NCI-H345 treated with DMSO at 0.1 percent for 48 hours (cell line): ENCODE results near the gene TNFRSF25.
A peak's percentile ranks its signal among the peaks of the same experiment; 100 is the strongest.
"Not testable (repeated sequence)": the region's sequence is repeated elsewhere in the genome, so short reads cannot be mapped to it uniquely, and the experiment has no call there.

Source experiments
- DNase-seq: peaks from one replicate; lab custom pipeline; 2025; ENCODE audit not compliant: unreplicated experiment; lab: John Stamatoyannopoulos, UW

TNFRSF25 gene

GRCh38 chr1:6454856-6455751 lies 10.9 kb downstream of the TNFRSF25 start:
- DNase-seq = no peak

GRCh38 chr1:6453895-6454855 lies 11.8 kb downstream of the TNFRSF25 start:
- DNase-seq = not testable (repeated sequence)

- no peak for DNase-seq
These were observed 15.0 kb downstream of the TNFRSF25 start for GRCh38 chr1:6450943-6451373.

GRCh38 chr1:6450486-6450885 lies 15.5 kb downstream of the TNFRSF25 start:
- not testable (repeated sequence) for DNase-seq

- DNase-seq = no peak
These were observed 15.9 kb downstream of the TNFRSF25 start for GRCh38 chr1:6450005-6450450.

GRCh38 chr1:6448749-6449631 lies 17.0 kb downstream of the TNFRSF25 start:
- no peak for DNase-seq

GRCh38 chr1:6447818-6448748 lies 17.9 kb downstream of the TNFRSF25 start:
- DNase-seq = peak; percentile 30

- DNase-seq = no peak
These were observed 18.8 kb downstream of the TNFRSF25 start for GRCh38 chr1:6447016-6447817.

GRCh38 chr1:6446665-6447015 lies 19.3 kb downstream of the TNFRSF25 start:
- no peak for DNase-seq

GRCh38 chr1:6445929-6446328 lies 20.0 kb downstream of the TNFRSF25 start:
- DNase-seq = not testable (repeated sequence)

- DNase-seq = no peak
These were observed 20.8 kb downstream of the TNFRSF25 start for GRCh38 chr1:6445062-6445763.

GRCh38 chr1:6444377-6444776 lies 21.6 kb downstream of the TNFRSF25 start:
- DNase-seq = no peak

GRCh38 chr1:6443339-6444115 lies 22.4 kb downstream of the TNFRSF25 start:
- no peak for DNase-seq

GRCh38 chr1:6441586-6441985 lies 24.4 kb downstream of the TNFRSF25 start:
- no peak for DNase-seq

- DNase-seq = no peak
These were observed 25.5 kb downstream of the TNFRSF25 start for GRCh38 chr1:6440198-6441126.

- peak; percentile 72 for DNase-seq
These were observed 27.9 kb downstream of the TNFRSF25 start for GRCh38 chr1:6438047-6438525.
